IPS-18a (cell line): ENCODE data around the gene KCNA1.

Source experiments
- H3K27ac ChIP-seq: one replicate; pipeline ENCODE4 v1.5.1; 2013; ENCODE audit warnings: low read length
- H3K27me3 ChIP-seq: one replicate; pipeline ENCODE4 v1.6.1; 2013; ENCODE audit warnings: mild to moderate bottlenecking, low read length; ENCODE audit not compliant: control insufficient read depth, insufficient read depth
- H3K36me3 ChIP-seq: one replicate; pipeline ENCODE4 v1.6.1; 2013; ENCODE audit warnings: low read depth, low read length; ENCODE audit not compliant: control insufficient read depth
- H3K4me1 ChIP-seq: one replicate; pipeline ENCODE4 v1.6.1; 2013; ENCODE audit warnings: low read depth, low read length; ENCODE audit not compliant: control insufficient read depth
- H3K4me3 ChIP-seq: one replicate; pipeline ENCODE4 v1.5.1; 2013; ENCODE audit warnings: low read length
- H3K9ac ChIP-seq: one replicate; pipeline ENCODE4 v1.6.1; 2013; ENCODE audit warnings: mild to moderate bottlenecking, low read length, moderate library complexity
- H3K9me3 ChIP-seq: one replicate; pipeline ENCODE4 v1.6.1; 2013; ENCODE audit warnings: low read depth, low read length; ENCODE audit not compliant: control insufficient read depth

KCNA1 gene

GRCh38 chr12:4962539-4963486, 53.1 kb downstream of the KCNA1 start:
- Histone ChIP-seq H3K9ac (no peak overlapping the region), H3K27ac (no peak overlapping the region), H3K4me1 (no peaks in the 10 kb centered on the region), H3K36me3 (no peaks in the 10 kb centered on the region), H3K9me3 (no peaks in the 10 kb centered on the region), H3K27me3 (no peaks in the 10 kb centered on the region), H3K4me3 (no peak overlapping the region)
